ENCODE results near the gene HEBP2.

Gene HEBP2

DNA sequence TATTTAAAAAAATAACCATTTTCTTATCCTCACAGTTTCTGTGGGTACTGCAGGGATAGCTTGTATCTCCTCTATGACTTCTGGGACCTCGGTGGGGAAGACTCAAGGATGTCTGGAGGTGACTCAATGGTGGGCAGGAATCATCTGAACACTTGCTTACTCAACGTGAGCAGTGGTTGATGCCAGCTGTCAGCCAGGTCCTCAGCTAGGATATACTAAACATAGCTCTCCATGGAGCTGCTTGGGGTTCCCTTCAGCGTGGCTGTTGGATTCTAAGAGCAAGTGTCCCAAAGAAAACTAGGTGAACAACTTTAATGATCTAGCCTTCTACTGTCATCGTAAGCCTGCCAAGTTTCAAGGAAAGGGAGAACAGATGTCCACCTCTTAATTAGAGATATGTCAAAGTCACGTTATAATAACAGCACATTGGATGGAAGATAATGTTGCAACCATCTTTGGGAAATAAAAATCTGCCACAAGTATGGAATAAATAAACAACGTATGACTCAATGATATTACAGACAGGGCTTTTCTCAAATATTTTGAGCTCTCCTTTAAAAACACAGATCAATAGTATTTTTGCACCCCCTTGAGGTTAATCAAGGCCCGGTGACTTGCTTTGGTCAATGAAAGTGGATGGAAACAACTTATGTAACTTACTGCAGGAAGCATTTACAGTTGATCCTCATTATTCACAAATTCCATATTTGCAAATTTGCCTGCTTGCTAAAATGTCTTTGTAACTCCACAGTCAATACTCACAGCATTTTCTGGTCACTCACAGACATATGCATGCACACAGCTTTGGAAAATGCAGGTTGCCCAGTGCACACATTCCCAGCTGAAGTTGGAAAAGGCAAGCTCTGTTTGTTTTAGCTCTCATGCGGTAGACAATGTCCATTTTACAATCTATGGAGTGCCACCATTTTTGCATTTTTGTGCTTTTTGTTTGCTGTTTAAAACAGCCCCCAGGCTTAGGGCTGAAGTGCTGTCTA lies 6.6 kb upstream of the HEBP2 start:
- no peak for DNase-seq

DNA sequence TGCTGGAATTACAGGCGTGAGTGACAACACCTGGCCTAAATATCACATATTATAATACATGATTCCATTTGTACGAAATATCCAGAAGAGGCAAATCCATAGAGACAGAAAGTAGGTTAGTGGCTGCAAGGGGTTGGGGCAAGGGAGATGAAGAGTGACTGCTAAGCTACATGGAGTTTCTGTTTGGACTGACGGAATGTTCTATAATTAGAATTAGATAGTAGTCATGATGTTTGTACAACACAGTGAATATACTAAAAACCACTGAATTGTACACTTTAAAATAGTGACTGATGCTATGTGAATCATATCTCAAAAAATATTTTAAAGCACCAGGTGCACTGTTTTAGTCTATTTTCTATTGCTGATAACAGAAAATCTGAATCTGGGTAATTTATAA lies 3.7 kb upstream of the HEBP2 start:
- no peak for DNase-seq

DNA sequence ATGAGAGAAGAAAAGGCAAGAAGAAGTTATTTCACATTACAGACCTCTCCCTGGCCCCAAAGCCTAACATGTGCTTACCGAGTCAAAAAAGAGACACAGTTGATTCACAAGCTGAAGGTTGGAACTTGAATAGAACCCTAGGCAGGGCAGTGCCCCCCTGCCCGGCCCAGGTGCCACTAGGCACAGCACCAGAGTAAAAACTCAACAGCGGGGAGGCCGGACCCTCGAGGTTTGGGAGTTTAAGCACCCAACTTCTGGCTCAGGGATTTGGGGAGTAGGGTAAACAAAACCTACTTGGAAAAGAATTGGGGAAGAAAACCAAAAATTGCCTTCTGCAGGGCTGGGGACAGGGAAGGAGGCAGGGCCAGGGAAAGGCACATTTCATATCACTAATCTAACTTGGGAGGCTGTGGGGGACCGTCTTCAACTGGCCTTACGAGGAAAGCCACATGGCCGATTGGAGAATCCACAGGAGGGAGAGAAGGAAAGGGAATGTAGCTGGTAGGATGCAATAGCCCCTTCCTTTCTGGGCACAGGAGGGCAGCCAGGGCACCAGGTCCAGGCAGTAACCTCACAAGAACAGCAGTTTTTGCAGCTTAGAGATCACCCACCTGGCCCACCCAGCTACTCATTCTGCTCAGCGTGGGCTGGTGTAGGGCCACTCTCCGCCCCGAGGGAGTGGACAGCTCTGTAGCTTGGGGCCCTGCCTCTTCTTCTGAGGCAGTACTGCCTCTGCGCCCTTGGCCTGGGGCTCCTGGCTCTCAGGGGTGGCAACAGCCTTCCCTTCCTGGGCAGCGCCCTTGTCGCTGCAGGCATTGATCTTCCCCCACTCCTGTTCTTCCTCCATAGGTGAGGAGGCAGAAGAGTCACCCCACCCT lies 1.8 kb upstream of the HEBP2 start:
- no peak for DNase-seq

DNA sequence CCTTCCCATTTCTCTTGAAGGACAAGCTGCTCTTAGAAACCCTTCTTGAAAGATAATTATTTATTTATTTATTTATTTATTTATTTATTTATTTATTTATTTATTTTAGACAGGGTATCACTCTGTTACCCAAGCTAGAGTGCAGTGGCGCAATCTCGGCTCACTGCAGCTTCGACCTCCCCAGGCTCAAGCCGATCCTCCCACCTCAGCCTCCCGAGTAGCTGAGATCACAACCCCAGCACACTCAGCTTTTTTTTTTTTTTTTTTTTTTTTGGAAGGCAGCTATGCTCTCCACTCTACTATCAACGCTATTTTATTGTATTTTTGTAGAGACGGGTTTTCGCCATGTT lies 1.2 kb upstream of the HEBP2 start:
- DNase-seq: no peak

DNA sequence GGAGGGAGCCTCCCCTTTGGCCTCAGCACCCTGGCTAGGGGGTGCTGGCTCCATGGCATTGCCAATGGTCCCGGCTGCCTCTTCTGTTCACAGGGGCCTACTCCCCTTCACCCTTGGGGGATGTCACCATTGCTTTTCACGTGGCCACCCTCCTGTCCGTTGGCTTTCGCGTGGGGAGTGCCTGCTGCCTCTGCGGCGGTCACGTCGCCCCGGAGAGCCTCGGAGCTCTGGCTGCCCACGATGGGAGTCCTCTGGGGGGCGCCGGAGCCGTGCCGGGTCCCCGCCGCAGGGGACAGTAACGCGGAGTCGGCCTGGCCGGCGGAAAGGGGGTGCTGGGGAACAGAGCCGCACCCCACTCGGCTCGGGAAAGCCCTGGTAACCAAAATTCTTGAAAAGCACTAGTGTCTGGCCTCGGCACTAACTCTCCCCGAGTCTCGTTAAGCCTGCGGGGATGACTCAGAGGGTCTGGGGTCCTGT lies 661 bp upstream of the HEBP2 start:
- peak in 5 of 14 donors; percentile 22 to 42 (median 31) for DNase-seq

DNA sequence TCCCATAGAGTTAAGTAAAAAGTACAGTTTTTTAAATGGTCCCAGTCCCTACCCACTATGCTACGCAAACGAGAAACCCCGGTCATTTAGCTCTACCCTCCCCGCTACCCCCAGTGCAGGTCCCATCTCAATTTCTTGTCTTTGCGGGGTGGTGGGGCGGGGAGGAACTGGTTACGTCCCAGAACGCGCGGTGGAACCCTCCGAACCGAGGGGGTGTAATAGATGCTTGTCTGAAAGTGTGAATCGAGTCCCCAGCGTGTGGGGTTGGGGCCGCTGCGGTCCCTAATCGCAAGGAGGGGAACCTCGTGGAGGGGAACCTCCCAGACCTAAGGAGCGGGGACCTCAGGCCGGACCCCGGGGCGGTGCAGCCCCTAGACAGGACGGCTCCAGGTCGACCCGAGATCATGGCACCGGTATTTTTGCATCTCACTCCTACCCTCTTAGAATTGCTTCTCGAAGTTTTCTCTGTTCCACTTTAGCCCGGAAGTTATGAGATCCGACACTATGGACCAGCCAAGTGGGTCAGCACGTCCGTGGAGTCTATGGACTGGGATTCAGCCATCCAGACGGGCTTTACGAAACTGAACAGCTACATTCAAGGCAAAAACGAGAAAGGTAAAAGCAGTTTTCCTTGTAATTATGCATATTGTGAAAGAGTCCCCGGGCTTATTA lies 779 bp downstream of the HEBP2 start:
- peak in 8 of 14 donors; percentile 16 to 54 (median 44) for DNase-seq

DNA sequence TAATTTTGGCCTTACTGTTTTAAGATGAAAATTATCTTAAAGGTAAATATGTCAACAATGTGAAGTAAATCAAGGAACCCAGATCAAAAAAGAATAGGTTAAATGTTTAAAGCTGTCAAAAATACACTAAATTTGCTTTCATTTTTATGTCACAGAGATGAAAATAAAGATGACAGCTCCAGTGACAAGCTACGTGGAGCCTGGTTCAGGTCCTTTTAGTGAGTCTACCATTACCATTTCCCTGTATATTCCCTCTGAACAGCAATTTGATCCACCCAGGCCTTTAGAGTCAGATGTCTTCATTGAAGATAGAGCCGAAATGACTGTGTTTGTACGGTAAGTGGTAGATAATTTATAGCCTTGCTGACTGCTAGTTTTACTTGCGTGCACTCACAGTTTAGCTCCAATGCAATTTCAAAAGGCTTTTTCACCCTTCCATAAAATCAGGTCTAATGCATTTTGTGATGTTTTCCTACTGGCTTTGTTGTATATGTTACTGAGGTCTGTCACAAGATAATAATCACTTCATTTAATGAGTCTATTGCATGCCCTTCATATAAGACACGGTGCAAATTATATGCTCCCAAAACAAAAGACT lies 1.9 kb downstream of the HEBP2 start:
- DNase-seq: no peak

DNA sequence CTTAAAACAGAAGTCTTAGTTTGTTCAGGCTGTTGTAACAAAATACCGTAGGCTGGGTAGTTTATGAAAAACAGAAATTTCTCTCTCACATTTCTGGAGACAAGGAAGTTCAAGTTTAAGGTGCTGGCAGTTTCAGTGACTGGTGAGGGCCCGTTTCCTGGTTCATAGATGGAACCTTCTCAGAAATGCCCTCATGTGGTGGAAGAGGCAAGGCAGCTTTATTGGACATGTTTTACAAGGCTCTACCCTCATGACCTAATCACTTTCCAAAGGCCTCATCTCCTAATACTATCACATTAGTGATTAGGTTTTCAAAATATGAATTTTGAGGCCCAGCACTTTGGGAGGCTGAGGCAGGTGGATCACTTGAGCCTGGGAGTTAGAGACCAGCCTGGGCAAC lies 2.4 kb downstream of the HEBP2 start:
- DNase-seq: peak in 1 of 14 donors; percentile 5

DNA sequence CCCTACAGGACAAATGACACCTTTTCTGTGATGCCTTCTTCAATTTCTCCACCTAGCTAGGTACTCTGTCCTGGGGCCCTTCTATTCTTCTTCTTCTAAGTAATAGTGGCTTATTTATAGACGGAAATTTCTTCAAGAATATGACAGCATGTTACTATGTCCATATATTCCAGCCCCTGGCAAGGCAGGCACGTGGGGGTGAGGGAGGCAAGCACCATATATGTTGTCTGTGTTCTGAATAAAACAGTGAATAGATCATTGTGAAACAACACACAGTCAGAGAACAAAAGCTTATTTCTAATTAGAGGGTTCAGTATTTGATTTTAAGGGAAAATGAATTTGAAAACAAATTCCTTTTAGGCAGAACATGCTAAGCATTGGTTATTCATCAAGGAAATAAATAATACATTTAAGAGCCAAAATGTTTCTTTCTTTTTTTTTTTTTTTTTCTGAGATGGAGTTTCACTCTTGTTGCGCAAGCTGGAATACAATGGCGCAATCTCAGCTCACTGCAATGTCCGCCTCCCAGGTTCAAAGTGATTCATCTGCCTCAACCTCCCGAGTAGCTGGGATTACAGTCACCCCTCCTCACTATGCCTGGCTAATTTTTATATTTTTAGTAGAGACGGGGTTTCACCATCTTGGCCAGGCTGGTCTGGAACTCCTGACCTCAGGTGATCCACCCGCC lies 6.2 kb downstream of the HEBP2 start:
- DNase-seq: no peak

DNA sequence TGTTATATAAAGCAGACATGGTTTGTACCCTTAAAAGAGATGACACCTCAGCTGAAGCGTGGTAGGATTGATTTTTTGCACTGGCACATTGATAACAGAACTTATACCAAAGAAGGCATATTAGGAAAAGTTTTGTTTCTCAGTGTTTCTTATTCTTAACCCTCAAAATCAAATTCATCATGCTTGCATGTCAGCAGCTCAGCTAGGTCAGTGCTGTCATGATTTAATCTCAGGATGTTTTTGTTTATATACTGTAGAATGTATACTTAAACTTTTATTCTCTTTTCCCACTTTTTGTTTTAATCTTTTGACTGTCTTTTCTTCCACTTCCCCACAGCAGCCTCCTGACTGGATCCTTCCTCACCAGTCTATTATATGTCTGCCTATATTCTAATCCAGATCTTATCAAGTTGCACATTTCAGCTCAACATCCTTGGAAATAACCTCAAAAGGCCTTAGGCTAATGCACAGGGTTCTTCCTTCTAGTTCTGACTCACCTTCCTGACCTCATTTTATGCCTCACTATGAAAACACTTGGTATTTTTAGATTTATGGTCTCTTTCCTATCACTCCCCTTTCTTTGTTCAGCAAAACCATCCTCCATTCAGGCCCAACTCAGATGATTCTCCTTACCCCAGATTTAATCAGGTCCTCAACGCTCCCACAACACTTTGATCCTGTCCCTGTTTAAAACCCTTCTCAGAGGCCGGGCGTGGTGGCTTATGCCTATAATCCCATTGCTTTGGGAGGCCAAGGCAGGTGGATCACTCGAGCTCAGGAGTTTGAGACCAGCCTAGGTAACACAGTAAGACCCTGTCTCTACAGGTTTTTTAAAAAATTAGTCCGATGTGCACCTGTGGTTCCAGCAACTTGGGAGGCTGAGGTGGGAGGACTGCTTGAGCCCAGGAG lies 7.2 kb downstream of the HEBP2 start:
- no peak for DNase-seq

DNA sequence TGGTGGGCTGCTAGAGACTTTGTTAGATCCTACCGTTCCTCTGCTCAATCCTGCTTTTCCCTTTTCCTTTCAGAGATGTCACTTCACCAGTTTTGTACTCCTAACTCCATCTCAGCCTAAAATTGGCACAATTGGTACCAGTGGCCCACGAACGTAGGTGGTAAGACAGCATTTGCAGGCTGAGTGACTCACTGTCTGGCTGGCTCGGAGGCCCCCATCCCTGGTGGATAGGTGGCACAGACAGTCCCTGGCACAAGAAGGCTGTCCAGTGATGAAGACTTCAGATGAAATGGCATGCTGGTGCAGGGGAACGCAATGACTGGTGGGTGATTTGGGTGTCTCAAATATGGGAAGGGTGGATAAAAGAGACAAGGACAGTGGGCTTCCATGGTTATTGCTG lies 11.1 kb downstream of the HEBP2 start:
- DNase-seq: peak in 1 of 14 donors; percentile 29

DNA sequence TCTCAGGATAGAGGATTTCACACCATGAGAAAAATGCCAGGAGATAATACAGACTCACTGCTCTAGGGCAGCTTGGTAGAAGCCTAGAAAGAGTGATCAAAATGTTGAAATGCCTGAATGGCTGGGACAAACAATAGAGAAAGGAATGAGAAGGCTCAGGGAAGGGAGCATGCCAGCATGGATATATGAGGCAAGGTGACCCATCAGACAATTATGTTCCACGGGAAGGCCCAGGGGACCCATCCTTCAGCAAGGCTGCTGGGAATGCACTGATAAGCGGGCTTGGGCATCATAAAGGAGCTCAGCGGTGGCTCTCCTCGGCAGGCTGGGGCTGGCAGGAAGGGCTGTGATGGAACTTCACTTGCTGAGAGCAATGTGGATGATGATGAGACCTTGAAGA lies 12.2 kb downstream of the HEBP2 start:
- DNase-seq: no peak

DNA sequence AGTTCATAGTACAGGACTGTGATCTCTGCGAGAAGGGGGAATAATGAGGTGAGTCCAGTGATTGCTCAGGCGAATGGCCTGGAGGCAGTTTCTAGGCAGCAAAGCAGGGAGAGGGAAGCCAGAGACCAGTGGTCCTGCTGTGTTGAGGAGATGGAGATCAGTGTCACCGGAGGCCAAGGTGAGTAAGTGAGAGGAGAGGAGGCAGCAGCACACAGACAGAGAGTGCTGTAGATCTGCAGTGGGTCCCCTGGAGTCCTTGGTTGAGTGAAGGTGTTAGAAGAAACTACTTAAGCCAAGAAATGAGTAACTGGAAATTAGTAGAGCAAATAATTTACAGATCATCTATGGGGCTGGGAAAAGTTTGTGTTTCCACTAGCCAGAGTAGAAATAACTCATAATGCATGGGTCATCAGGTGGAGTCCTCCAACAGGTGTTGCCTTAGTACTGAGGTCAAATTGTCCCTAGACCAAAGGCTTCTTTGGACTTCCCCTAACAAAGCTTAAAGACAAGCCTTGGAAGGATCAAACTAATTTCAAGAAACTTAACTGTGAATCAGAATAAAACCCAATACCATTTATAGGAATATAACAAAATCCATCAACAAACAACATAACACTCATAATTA lies 13.6 kb downstream of the HEBP2 start:
- no peak for DNase-seq

DNA sequence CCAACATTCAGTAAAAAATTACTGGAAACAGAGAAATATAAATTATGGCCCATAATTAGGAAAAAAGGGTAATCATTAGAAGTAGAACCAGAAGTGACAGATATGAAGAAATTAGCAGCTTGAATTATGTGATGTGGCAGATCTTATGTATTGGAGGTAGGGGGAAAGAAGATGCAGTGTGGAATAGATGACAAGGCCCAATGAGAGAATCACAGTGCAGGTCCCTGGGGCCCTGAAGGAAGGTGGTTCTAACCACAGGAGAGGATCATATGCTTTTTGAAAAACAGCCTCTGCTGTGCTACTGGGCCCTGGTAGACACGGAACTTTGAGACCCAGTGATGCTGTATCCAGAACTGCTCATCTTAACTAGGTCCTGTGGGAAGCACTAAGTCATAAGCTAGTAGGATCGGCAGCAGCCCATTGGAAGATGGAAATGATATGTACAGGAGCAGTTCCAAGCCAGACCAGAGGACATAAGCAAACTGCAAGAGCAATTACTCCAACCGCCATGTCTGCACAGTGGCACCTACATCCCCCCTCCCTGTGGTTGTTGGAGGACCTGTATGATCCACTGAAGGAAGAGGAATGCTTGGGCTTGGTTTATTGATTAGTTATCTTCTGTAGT lies 14.2 kb downstream of the HEBP2 start:
- no peak for DNase-seq

DNA sequence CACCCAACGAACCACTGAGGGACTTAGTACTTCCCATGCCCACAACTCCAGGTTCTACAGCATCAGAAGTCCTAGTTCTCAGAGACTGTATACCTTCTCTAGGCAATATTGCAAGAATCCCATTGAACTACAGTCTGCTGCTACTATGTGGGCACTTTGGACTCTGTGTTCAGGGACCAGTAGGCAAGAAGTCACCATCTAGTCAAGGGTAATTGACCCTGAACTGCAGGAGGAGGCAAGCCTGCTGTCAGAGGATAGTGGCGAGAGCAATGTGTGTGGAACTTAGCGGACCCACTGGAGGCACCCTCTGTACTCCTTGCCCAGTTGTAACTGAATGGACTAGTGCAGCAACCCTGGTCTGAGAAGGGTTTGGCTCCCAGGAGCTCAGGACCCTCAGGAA lies 15.7 kb downstream of the HEBP2 start:
- DNase-seq: no peak

DNA sequence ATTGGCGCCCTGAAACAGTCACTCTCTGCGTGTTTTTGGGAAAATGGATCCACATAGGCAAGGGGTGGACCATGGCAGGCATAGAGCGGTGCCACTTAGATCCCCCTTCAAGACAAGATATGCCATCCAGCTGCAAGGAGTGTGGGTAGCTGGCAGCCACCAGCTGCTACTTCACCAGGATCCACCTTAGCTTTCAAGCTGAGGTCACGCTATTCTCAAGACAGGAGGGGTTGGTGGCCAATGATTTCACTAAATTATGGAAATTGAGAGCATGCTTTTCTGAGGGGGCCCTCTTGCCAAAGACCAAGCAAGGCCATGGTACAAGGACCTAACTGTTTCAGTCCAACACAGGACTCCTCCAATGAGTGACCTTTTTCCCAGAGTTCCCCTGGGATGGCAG lies 16.3 kb downstream of the HEBP2 start:
- no peak for DNase-seq

DNA sequence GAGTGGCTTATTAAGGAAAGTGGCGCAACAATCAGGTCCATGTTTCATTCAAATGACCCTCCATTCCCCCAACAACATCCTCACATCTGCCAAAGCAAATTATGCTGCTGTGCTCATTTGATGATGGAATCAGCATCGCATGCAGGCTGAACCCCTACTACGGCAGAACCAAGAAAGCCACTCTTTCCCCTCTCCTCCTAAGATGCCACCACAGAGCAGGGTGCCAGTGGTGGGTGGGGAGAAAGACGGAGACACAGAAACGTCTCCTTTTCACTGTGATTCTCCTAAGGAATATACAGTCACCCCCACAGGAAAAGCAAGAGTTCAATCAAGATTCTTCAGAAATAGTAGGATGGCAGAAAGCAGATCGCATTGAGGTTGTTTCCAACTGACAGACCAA lies 17.1 kb downstream of the HEBP2 start:
- no peak for DNase-seq

DNA sequence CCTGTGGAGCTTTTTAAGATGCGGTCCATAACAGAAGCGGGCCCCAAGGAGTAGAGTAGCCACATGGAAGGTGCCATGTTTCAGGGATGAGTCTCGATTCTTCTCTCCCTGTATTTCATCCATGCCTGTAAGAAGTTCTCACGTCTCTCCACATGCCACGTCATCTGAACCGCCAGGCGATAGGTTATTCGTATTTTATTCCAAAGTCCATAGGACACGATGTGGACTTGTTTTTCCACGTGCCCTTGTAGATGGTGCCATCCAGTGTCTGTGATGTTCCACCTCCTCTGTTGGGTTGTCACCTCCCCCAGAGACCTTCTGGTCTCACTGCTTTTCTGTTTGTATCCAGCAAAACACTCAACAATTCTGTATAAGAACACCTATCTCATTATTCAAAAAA lies 17.6 kb downstream of the HEBP2 start:
- no peak for DNase-seq

DNA sequence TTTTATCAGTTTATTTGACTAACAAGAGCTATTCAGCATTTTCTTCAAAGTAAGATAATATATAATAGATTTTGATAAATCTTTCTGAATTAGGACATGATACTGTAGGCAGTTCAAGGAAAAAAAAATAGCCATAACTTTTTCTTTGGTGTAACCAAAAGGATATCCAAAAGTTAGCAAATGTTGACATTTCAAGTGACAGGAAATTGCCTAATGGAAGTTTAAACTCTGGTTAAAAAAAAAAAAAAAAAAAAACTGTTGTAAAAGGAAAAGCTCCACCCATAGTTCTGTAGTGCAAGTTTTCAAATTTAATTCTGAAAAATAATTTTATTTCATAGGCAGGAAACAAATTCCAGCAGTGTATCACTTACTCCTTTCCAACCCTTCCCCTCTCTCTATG lies 18.8 kb downstream of the HEBP2 start:
- no peak for DNase-seq
